Bone marrow (tissue), 2 donors: ENCODE data around the gene HDAC6.
A peak's percentile ranks its signal among the peaks of the same experiment; 100 is the strongest.

ENCODE experiments used
- DNase-seq, 2 donors: peaks; one replicate each; lab custom pipeline; 2025; lab: John Stamatoyannopoulos, UW

Gene HDAC6

GRCh38 chrX:48801280-48802088, at the start of gene HDAC6:
Gene HDAC6 (plus strand): TSS chrX:48802067. CDS start chrX:48802693, 626 bp downstream.
- DNase-seq = peak; percentile 79 to 97

GRCh38 chrX:48752498-48752897, 49.4 kb upstream of the HDAC6 start:
- DNase-seq = no peak

- no peak for DNase-seq
Observed at GRCh38 chrX:48753708-48754228, 48.1 kb upstream of the HDAC6 start.

GRCh38 chrX:48754238-48754637, 47.6 kb upstream of the HDAC6 start:
- DNase-seq = no peak

- DNase-seq = no peak
Observed at GRCh38 chrX:48761674-48762471, 40.0 kb upstream of the HDAC6 start, which contains the start of gene GLOD5. Gene GLOD5 (plus strand): TSS chrX:48761747. CDS start chrX:48761791, 44 bp downstream.

- DNase-seq = no peak
Observed at GRCh38 chrX:48769230-48769629, 32.6 kb upstream of the HDAC6 start.

GRCh38 chrX:48770296-48770695, 31.6 kb upstream of the HDAC6 start:
- DNase-seq = no peak

GRCh38 chrX:48772602-48773001, 29.3 kb upstream of the HDAC6 start:
- DNase-seq = no peak

GRCh38 chrX:48776818-48777439, 24.9 kb upstream of the HDAC6 start:
- no peak for DNase-seq

GRCh38 chrX:48779399-48779798, 22.5 kb upstream of the HDAC6 start:
- no peak for DNase-seq

GRCh38 chrX:48781705-48782104, 20.2 kb upstream of the HDAC6 start:
- no peak for DNase-seq

GRCh38 chrX:48782216-48782615, 19.7 kb upstream of the HDAC6 start:
- no peak for DNase-seq

GRCh38 chrX:48782795-48783194, 19.1 kb upstream of the HDAC6 start:
- no peak for DNase-seq

- DNase-seq = no peak
Observed at GRCh38 chrX:48784726-48785125, 17.1 kb upstream of the HDAC6 start.

- DNase-seq = no peak
Observed at GRCh38 chrX:48785186-48785539, 16.7 kb upstream of the HDAC6 start.

GRCh38 chrX:48785540-48786214, 16.2 kb upstream of the HDAC6 start:
- no peak for DNase-seq

GRCh38 chrX:48786341-48786800, 15.5 kb upstream of the HDAC6 start, which contains the start of gene GATA1:
Gene GATA1 (plus strand): TSS chrX:48786590. CDS start chrX:48791110, 4,520 bp downstream.
- DNase-seq = no peak

- no peak for DNase-seq
Observed at GRCh38 chrX:48786825-48787504, 14.9 kb upstream of the HDAC6 start.

GRCh38 chrX:48787505-48788443, 14.1 kb upstream of the HDAC6 start:
- DNase-seq = no peak
